ENCODE data around the gene ARHGAP19.
A peak's percentile ranks its signal among the peaks of the same experiment; 100 is the strongest.

ARHGAP19 gene, protein sequence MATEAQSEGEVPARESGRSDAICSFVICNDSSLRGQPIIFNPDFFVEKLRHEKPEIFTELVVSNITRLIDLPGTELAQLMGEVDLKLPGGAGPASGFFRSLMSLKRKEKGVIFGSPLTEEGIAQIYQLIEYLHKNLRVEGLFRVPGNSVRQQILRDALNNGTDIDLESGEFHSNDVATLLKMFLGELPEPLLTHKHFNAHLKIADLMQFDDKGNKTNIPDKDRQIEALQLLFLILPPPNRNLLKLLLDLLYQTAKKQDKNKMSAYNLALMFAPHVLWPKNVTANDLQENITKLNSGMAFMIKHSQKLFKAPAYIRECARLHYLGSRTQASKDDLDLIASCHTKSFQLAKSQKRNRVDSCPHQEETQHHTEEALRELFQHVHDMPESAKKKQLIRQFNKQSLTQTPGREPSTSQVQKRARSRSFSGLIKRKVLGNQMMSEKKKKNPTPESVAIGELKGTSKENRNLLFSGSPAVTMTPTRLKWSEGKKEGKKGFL

DNA sequence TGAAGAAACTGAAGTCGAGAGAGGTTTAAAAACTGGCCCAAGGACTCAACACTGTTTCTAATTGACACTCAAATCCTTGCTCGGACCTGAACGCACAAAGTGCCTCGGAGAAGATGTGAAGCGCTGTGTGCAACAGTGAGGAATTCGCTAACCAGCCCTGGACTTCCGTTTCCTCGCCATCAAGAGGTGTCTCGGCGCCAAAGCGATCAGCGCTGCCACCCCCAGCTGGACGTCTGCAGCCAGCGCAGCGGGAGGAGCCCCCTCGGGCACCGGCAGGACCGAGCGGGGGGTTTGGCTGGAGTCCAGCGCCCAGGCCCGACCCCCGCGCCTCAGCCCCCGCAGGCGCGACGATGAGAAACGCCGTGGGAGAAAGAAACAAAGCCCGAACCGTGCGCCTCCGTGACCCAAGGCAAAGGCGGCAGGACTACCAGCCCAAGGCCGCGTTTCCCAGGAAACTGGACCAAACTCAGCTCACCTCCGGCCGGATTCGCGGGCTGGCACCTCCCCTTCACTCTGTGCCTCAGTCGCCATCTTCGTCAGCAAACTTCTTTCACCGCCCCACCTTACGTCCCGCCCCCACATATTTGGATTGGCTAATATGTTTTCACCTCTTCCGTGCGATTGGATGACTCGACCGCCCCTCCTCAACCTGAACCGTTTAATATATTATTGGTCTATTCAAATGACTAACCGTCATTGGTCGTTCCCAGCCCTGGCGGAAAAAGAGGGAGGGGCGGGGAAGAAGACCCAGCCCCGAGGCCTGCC, at the start of gene ARHGAP19:
Gene ARHGAP19 (minus strand): TSS at position 541 of the 765 bp plus-strand sequence. CDS start 10 bp downstream, at position 531.
- TF ChIP-seq, protein P1, sequence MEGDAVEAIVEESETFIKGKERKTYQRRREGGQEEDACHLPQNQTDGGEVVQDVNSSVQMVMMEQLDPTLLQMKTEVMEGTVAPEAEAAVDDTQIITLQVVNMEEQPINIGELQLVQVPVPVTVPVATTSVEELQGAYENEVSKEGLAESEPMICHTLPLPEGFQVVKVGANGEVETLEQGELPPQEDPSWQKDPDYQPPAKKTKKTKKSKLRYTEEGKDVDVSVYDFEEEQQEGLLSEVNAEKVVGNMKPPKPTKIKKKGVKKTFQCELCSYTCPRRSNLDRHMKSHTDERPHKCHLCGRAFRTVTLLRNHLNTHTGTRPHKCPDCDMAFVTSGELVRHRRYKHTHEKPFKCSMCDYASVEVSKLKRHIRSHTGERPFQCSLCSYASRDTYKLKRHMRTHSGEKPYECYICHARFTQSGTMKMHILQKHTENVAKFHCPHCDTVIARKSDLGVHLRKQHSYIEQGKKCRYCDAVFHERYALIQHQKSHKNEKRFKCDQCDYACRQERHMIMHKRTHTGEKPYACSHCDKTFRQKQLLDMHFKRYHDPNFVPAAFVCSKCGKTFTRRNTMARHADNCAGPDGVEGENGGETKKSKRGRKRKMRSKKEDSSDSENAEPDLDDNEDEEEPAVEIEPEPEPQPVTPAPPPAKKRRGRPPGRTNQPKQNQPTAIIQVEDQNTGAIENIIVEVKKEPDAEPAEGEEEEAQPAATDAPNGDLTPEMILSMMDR (IDR thresholded peaks at IDR 0.05; ENCODE audit: low read depth, low read length) = no peak
- H3K4me3 ChIP-seq (ENCODE audit: low read depth, low read length) = peak within 1 kb of the TSS; percentile 67

DNA sequence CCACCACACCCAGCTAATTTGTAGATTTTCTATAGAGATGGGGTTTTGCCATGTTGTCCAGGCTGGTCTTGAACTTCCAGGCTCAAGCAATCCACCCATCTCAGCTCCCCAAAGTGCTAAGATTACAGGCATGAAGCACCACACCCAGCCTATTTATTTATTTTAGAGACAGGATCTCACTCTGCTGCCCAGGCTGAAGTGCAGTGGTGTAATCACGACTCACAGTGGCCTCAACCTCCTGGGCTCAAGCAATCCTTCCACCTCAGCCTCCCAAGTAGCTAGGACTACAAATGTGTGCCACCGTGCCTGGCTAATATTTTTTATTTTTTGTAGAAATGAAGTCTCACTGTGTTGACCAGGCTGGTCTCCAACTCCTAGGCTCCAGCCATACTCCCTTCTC, 49.0 kb upstream of the ARHGAP19 start:
- TF ChIP-seq, protein P1 (IDR thresholded peaks at IDR 0.05; ENCODE audit: low read depth, low read length) = no peak
- H3K4me3 ChIP-seq (ENCODE audit: low read depth, low read length) = no peak overlapping the region

DNA sequence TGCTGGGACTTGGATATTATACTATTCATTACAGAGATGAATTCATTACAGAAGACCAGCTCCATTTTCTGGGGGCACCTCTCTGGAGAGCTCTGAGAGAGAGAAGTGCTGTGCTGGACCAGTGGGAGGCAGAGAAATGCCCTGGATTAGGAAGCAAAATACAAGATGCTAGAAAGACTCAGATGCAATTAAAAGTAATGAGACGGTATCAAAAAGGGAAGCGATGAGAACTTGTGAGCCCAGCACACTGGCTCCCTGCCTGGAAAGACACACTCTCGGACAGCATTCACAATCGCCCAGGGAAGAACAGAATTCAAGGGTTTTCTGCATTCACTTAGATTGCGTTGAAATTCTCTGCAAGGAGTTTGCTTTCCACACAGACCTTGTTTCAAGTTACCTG, 45.6 kb upstream of the ARHGAP19 start:
- TF ChIP-seq, protein P1 (IDR thresholded peaks at IDR 0.05; ENCODE audit: low read depth, low read length) = no peak
- H3K4me3 ChIP-seq (ENCODE audit: low read depth, low read length) = no peak overlapping the region

DNA sequence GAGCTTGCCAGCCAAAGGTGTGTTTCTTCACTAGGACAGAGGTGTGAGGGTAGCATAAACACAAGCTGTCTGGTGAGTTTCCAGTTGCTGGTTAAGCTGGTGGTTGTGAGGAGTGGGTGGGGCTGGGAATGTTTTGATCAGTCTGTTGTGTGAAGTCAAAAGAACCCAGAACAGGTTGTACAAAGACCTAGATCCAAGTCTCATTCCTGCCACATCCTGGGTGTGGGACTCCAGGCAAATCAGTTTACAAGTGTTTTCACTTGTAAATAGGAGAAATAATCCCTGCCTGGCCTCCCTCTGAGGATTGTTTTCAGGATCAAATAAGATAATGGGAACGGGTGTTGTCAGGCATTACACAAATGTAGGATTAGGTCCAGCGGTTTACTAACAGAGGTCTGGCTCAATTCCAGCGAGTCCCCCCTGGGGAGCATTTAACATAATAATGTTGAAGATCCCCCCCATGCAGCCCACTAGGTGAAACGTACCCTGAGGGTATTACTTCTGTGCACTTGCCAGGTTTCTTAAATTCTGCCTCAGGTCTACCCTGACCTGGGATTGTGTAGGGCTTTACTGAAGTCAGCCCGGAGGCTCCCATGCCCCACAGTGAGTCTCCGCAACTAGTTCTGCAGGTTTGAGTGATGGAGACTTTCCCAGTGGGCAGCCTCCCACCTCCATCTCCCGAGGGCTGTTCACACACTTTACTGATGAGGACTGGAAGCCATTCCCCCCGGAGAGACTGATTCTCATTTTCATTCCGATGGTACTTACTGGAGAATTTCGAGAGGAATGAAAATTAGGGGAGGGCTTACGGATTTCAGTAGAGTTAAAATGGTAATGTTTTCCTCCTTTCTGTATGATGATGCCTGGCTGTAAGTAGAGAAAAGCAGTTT, 44.8 kb upstream of the ARHGAP19 start:
- no peak overlapping the region for H3K4me3 ChIP-seq (ENCODE audit: low read depth, low read length)
- TF ChIP-seq, protein P1 (IDR thresholded peaks at IDR 0.05; ENCODE audit: low read depth, low read length) = no peak

DNA sequence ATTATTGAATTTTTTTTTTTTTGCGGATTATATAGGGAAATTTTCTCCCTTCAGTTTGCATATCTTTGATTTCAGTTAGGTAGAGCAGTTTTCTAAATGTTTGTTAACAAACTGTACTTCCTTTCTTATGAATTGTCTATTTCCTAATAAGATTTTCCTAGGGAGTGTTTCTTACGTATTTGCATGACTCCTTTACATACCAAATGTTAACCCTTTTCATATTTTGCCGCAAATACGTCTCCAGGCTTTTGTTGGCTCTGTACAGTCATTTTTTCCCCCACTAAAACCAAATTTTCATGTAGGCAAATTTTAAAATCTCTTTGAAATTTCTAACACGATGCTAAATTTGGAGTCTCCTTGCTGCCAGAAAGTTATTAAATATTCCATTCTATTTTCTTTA, 44.0 kb upstream of the ARHGAP19 start:
- no peak overlapping the region for H3K4me3 ChIP-seq (ENCODE audit: low read depth, low read length)
- TF ChIP-seq, protein P1 (IDR thresholded peaks at IDR 0.05; ENCODE audit: low read depth, low read length) = no peak

DNA sequence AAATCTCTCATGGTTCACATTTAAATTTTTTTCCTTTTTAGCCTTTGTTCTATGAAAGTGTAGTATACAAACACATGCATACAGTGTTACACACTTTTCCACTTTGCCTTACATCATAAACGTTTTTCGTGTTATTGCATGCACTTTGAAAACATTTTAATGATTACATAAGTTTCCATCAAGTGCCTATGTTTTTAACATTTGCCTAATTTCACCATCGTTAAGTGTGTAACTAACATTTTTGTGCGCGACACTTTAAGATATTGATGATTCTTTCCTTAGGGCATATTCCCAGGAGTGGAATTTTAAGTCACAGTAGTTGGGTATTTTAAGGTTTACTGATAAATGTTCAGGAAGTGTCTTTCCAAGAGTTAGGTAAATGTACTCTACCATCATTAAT, 43.6 kb upstream of the ARHGAP19 start:
- TF ChIP-seq, protein P1 (IDR thresholded peaks at IDR 0.05; ENCODE audit: low read depth, low read length) = no peak
- no peak overlapping the region for H3K4me3 ChIP-seq (ENCODE audit: low read depth, low read length)

Measured in WI38 (cell line).